Measurements from ENCODE around the gene CYP27C1.

DNA sequence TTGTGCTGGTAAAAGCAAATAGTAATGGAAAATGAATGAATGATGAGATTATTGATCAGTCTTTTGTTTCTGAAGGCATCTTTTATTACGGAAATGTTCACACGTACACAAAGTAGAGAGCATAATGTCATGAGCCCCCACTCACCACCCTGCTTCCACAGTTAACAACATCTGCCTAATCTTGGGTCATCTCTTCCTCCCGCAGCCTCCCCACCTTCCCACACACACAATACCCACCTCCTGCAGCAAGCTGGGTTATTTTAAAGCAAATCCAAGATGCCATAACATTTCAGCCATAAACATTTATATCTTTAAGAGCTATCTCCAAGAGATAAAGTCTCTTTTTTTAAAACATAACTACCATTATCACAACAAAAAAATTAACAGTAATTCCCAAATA is 36.3 kb downstream of the CYP27C1 start:
- TF ChIP-seq, protein P1, sequence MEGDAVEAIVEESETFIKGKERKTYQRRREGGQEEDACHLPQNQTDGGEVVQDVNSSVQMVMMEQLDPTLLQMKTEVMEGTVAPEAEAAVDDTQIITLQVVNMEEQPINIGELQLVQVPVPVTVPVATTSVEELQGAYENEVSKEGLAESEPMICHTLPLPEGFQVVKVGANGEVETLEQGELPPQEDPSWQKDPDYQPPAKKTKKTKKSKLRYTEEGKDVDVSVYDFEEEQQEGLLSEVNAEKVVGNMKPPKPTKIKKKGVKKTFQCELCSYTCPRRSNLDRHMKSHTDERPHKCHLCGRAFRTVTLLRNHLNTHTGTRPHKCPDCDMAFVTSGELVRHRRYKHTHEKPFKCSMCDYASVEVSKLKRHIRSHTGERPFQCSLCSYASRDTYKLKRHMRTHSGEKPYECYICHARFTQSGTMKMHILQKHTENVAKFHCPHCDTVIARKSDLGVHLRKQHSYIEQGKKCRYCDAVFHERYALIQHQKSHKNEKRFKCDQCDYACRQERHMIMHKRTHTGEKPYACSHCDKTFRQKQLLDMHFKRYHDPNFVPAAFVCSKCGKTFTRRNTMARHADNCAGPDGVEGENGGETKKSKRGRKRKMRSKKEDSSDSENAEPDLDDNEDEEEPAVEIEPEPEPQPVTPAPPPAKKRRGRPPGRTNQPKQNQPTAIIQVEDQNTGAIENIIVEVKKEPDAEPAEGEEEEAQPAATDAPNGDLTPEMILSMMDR (IDR thresholded peaks at IDR 0.05) = no peak
- TF ChIP-seq POLR2A (IDR thresholded peaks at IDR 0.05; ENCODE audit: low read depth) (no peak), EP300 (IDR thresholded peaks at IDR 0.05) (no peak)

Measured in esophagus muscularis mucosa (tissue), 4 donors.